GM12878 (cell line): ENCODE results near the gene PPP6R1. TPM values are rescaled to one million over a fixed set of nuclear protein-coding genes. Genes with fewer than 3 reads are reported as not detected.

Experiments used
- BACH1 ChIP-seq: fragments of 450-650 bp; IDR thresholded peaks from 2 replicates; pipeline ENCODE4 v1.6.1; 2017; ENCODE audit warnings: mild to moderate bottlenecking, borderline replicate concordance
- CREB1 ChIP-seq: IDR thresholded peaks from 2 replicates; pipeline ENCODE4 v1.6.1; 2012; ENCODE audit warnings: low read depth, mild to moderate bottlenecking, inconsistent platforms
- CUX1 ChIP-seq: IDR thresholded peaks from 2 replicates; pipeline ENCODE4 v1.6.1; 2012; ENCODE audit warnings: improper control_type of control experiment, low read depth, low read length; ENCODE audit not compliant: insufficient replicate concordance
- FOXM1 ChIP-seq: IDR thresholded peaks from 2 replicates; pipeline ENCODE4 v1.6.1; 2012; ENCODE audit warnings: low read depth, mild to moderate bottlenecking, inconsistent platforms, low read length, moderate library complexity
- HDAC6 ChIP-seq: fragments of 200-600 bp; sonication (generic); IDR thresholded peaks from one replicate; pipeline ENCODE4 v1.8.0; 2017; ENCODE audit warnings: antibody characterized with exemption; ENCODE audit not compliant: unreplicated experiment
- JUNB ChIP-seq: IDR thresholded peaks from 2 replicates; pipeline ENCODE4 v1.6.1; 2016; ENCODE audit warnings: antibody characterized with exemption, mild to moderate bottlenecking
- MLLT1 ChIP-seq: fragments of 450-650 bp; IDR thresholded peaks from 2 replicates; pipeline ENCODE4 v1.6.1; 2016; ENCODE audit warnings: mild to moderate bottlenecking
- MYB ChIP-seq: fragments of 150-350 bp; IDR thresholded peaks from 2 replicates; pipeline ENCODE4 v1.6.1; 2014; ENCODE audit warnings: mild to moderate bottlenecking, low read depth, low read length, borderline replicate concordance
- POLR2A ChIP-seq: IDR thresholded peaks from 2 replicates; pipeline ENCODE4 v1.6.1; 2011; ENCODE audit warnings: low read depth, mild to moderate bottlenecking, low read length
- RAD51 ChIP-seq: fragments of 450-650 bp; IDR thresholded peaks from 2 replicates; pipeline ENCODE4 v1.6.1; 2016; ENCODE audit warnings: moderate library complexity, mild to moderate bottlenecking, inconsistent platforms
- RB1 ChIP-seq: fragments of 450-650 bp; formaldehyde crosslinking; IDR thresholded peaks from 2 replicates; pipeline ENCODE4 v1.6.1; 2017; ENCODE audit warnings: mild to moderate bottlenecking, borderline replicate concordance
- REST ChIP-seq: IDR thresholded peaks from 2 replicates; pipeline ENCODE4 v1.6.1; 2012; ENCODE audit warnings: mild to moderate bottlenecking, low read depth, low read length
- RUNX3 ChIP-seq: IDR thresholded peaks from 2 replicates; pipeline ENCODE4 v1.6.1; 2012; ENCODE audit warnings: low read length, inconsistent platforms
- SMARCA5 ChIP-seq: fragments of 450-650 bp; IDR thresholded peaks from 2 replicates; pipeline ENCODE4 v1.6.1; 2017; ENCODE audit warnings: mild to moderate bottlenecking
- STAT1 ChIP-seq: fragments of 450-650 bp; conservative IDR thresholded peaks from 2 replicates; pipeline ENCODE4 v1.6.1; 2014; ENCODE audit warnings: antibody characterized with exemption, mild to moderate bottlenecking
- ZBTB40 ChIP-seq: fragments of 450-650 bp; IDR thresholded peaks from 2 replicates; pipeline ENCODE4 v1.6.1; 2016; ENCODE audit warnings: mild to moderate bottlenecking, moderate library complexity, borderline replicate concordance
- polyA plus RNA-seq, 11 experiments: library from polyadenylated mRNA; depleted of rRNA in 4 of 11; unstranded in 6 of 11; stranded (reverse) in 5 of 11; fragments of >200 nt; fragmentation: Nextera tagmentation in 4 of 11; fragmentation: Illumina TruSeq in 1 of 11; extraction: Ambion mirVana in 4 of 11; extraction: Trizol in 1 of 11; gene quantifications; 1 replicate in 1 of 11; 2 replicates in 10 of 11; pipeline versions ENCODE4 v1.2.1 to v1.2.3, GENCODE V29; 2011 to 2016; ENCODE audit warnings: inconsistent platforms in 2 of 11, missing spikeins in 2 of 11, low read depth in 1 of 11
- total RNA-seq, 4 experiments: library from RNA; depleted of rRNA in 3 of 4; stranded (reverse); fragments of >200 nt in 3 of 4; fragmentation: Illumina TruSeq in 1 of 4; extraction: Trizol in 1 of 4; gene quantifications; 2 replicates each; pipeline versions ENCODE4 v1.2.1 to v1.2.3, GENCODE V29; 2013 to 2021

The PPP6R1 gene
- total and polyA plus RNA-seq, 10 of the 15 experiments (the other 5 are each of a cell fraction or from before 2014, with no cell fraction given) = 0.80 to 173 (median 63.7) TPM

- TF ChIP-seq REST (no peak), FOXM1 (no peak), BACH1 (no peak), MYB (no peak), RAD51 (no peak), JUNB (no peak), MLLT1 (peak; percentile 41; the same call in 1 of the 2 replicates), STAT1 (no peak), HDAC6 (no peak), CUX1 (no peak), RUNX3 (peak; percentile 53), POLR2A (no peak), ZBTB40 (peak; percentile 50; the same call in 1 of the 2 replicates), CREB1 (peak; percentile 58; the same call in 1 of the 2 replicates), SMARCA5 (no peak), RB1 (no peak)
Observed at GRCh38 chr19:55305491-55305890, 46.7 kb upstream of the PPP6R1 start (continued).
